SK-N-SH treated with all-trans-retinoic acid at 6 μM for 48 hours (cell line): ENCODE results near the gene CRLF3.

Source experiments
- ARNTL ChIP-seq: fragments of 450-650 bp; formaldehyde crosslinking; IDR thresholded peaks from 2 replicates; pipeline ENCODE4 v1.5.0; 2020; ENCODE audit warnings: low read depth, mild to moderate bottlenecking, moderate library complexity, borderline replicate concordance
- CSDC2 ChIP-seq: fragments of 250-450 bp; sonication (Bioruptor Pico); IDR thresholded peaks from 2 replicates; pipeline ENCODE4 v1.5.0; 2020; ENCODE audit warnings: mild to moderate bottlenecking, moderate library complexity
- GLIS3 ChIP-seq: fragments of 250-450 bp; sonication (Bioruptor Pico); IDR thresholded peaks from 2 replicates; pipeline ENCODE4 v1.5.0; 2020; ENCODE audit warnings: mild to moderate bottlenecking, moderate library complexity
- ISL1 ChIP-seq: fragments of 250-450 bp; sonication (Bioruptor Pico); IDR thresholded peaks from 2 replicates; pipeline ENCODE4 v2.1.2; 2022; ENCODE audit warnings: mild to moderate bottlenecking, moderate library complexity
- OSR1 ChIP-seq: fragments of 250-450 bp; sonication (Bioruptor Pico); IDR thresholded peaks from 2 replicates; pipeline ENCODE4 v1.8.0; 2022; ENCODE audit warnings: moderate library complexity, mild to moderate bottlenecking, inconsistent platforms
- PATZ1 ChIP-seq: fragments of 250-450 bp; sonication (Bioruptor Pico); IDR thresholded peaks from 2 replicates; pipeline ENCODE4 v1.8.0; 2020; ENCODE audit warnings: mild to moderate bottlenecking, moderate library complexity, borderline replicate concordance
- RARB ChIP-seq: fragments of 250-450 bp; sonication (Bioruptor Pico); IDR thresholded peaks from 2 replicates; pipeline ENCODE4 v1.8.0; 2021; ENCODE audit warnings: mild to moderate bottlenecking, moderate library complexity
- TCF4 ChIP-seq: fragments of 250-450 bp; sonication (Bioruptor Pico); IDR thresholded peaks from 2 replicates; pipeline ENCODE4 v1.8.0; 2021; ENCODE audit warnings: mild to moderate bottlenecking, moderate library complexity, borderline replicate concordance
- TSHZ2 ChIP-seq: fragments of 250-450 bp; sonication (Bioruptor Pico); IDR thresholded peaks from 2 replicates; pipeline ENCODE4 v1.5.0; 2020; ENCODE audit warnings: mild to moderate bottlenecking, moderate library complexity
- ZC3H10 ChIP-seq: fragments of 250-450 bp; sonication (Bioruptor Pico); IDR thresholded peaks from 2 replicates; pipeline ENCODE4 v1.5.1; 2021; ENCODE audit warnings: mild to moderate bottlenecking, moderate library complexity
- ZFP3 ChIP-seq: fragments of 250-450 bp; sonication (Bioruptor Pico); IDR thresholded peaks from 2 replicates; pipeline ENCODE4 v1.5.0; 2020; ENCODE audit warnings: mild to moderate bottlenecking, moderate library complexity
- ZFP30 ChIP-seq: fragments of 450-650 bp; formaldehyde crosslinking; IDR thresholded peaks from 2 replicates; pipeline ENCODE4 v1.5.0; 2022; ENCODE audit warnings: mild to moderate bottlenecking, moderate library complexity
- ZNF70 ChIP-seq: fragments of 450-650 bp; formaldehyde crosslinking; IDR thresholded peaks from 2 replicates; pipeline ENCODE4 v1.5.0; 2020; ENCODE audit warnings: mild to moderate bottlenecking, moderate library complexity
- ZNF8 ChIP-seq: fragments of 450-650 bp; formaldehyde crosslinking; IDR thresholded peaks from 2 replicates; pipeline ENCODE4 v1.5.0; 2020; ENCODE audit warnings: mild to moderate bottlenecking, moderate library complexity

GRCh38 chr17:30801671-30802070 lies 22.8 kb downstream of the CRLF3 start:
- no peak for TF ChIP-seq ISL1
- no peak for TF ChIP-seq ZFP30 (CRISPR knock-in tag)
- TF ChIP-seq PATZ1 (CRISPR knock-in tag) = no peak
- no peak for TF ChIP-seq ZFP3 (CRISPR knock-in tag)
- no peak for TF ChIP-seq CSDC2
- TF ChIP-seq ZNF8 = no peak
- no peak for TF ChIP-seq ZC3H10 (CRISPR knock-in tag)
- no peak for TF ChIP-seq ZNF70 (CRISPR knock-in tag)
- TF ChIP-seq GLIS3 (CRISPR knock-in tag) = no peak
- TF ChIP-seq TSHZ2 (CRISPR knock-in tag) = no peak
- TF ChIP-seq ARNTL (CRISPR knock-in tag) = no peak
- TF ChIP-seq RARB = no peak
- no peak for TF ChIP-seq OSR1 (CRISPR knock-in tag)
- no peak for TF ChIP-seq TCF4
